HG02610 (cell line): ENCODE data around the gene COL27A1.

ENCODE experiments used
- ATAC-seq: cut with Tn5 transposase; IDR thresholded peaks from one replicate; pipeline ENCODE4 v1.9.1; 2021; ENCODE audit warnings: mild to moderate bottlenecking, moderate library complexity; ENCODE audit not compliant: unreplicated experiment

COL27A1 gene

GRCh38 chr9:114202849-114203248, 47.5 kb downstream of the COL27A1 start:
- no peak for ATAC-seq

- ATAC-seq: no peak
These were observed 48.2 kb downstream of the COL27A1 start for GRCh38 chr9:114203410-114204140.

- ATAC-seq: no peak
These were observed 48.9 kb downstream of the COL27A1 start for GRCh38 chr9:114204265-114204664.

- ATAC-seq: no peak
These were observed 50.1 kb downstream of the COL27A1 start for GRCh38 chr9:114205171-114206015.

GRCh38 chr9:114206221-114206789, 51.0 kb downstream of the COL27A1 start:
- no peak for ATAC-seq

- no peak for ATAC-seq
These were observed 51.9 kb downstream of the COL27A1 start for GRCh38 chr9:114207034-114207810.

- ATAC-seq: no peak
These were observed 52.5 kb downstream of the COL27A1 start for GRCh38 chr9:114207845-114208244.

GRCh38 chr9:114209151-114209550, 53.8 kb downstream of the COL27A1 start:
- no peak for ATAC-seq

- ATAC-seq: no peak
These were observed 54.8 kb downstream of the COL27A1 start for GRCh38 chr9:114210136-114210535.

GRCh38 chr9:114210691-114211276, 55.4 kb downstream of the COL27A1 start:
- no peak for ATAC-seq

GRCh38 chr9:114212826-114213225, 57.5 kb downstream of the COL27A1 start:
- no peak for ATAC-seq

GRCh38 chr9:114213566-114213965, 58.2 kb downstream of the COL27A1 start:
- ATAC-seq: no peak

- ATAC-seq: no peak
These were observed 58.8 kb downstream of the COL27A1 start for GRCh38 chr9:114214181-114214580.

GRCh38 chr9:114214686-114215414, 59.5 kb downstream of the COL27A1 start:
- no peak for ATAC-seq

- ATAC-seq: no peak
These were observed 60.7 kb downstream of the COL27A1 start for GRCh38 chr9:114216081-114216480.

GRCh38 chr9:114216976-114217375, 61.6 kb downstream of the COL27A1 start:
- no peak for ATAC-seq

- no peak for ATAC-seq
These were observed 63.2 kb downstream of the COL27A1 start for GRCh38 chr9:114218264-114219120.

- no peak for ATAC-seq
These were observed 64.8 kb downstream of the COL27A1 start for GRCh38 chr9:114220061-114220541.
